ENCODE measurements around the gene TAX1BP1.

TAX1BP1 gene

DNA sequence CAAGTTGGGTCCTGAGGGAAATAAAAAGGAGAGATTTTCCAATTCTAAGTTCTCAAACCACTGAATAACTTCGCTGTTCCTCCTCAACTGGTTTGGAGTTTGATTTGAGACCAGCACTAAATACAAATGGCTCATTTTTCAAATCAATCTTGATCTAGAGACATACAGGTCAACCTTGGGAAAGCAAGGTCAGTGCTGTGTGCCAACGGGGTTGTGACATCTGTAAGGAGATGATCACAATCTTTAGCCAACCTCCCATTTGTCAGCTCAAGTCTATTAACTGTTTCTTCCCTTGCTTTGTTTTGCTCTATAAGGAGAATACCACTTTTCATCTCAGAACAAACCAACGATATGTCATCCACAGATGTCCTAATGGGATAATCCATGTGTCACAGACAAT is 131.1 kb downstream of the TAX1BP1 start:
- H3K4me3 ChIP-seq (replicated peaks in 1 of 2; ENCODE audit: low read depth in 2 of 2, low read length in 2 of 2), result no peak overlapping the region
- no peak for DNase-seq (ENCODE audit: low read depth in 2 of 2)
- TF ChIP-seq, protein P1, sequence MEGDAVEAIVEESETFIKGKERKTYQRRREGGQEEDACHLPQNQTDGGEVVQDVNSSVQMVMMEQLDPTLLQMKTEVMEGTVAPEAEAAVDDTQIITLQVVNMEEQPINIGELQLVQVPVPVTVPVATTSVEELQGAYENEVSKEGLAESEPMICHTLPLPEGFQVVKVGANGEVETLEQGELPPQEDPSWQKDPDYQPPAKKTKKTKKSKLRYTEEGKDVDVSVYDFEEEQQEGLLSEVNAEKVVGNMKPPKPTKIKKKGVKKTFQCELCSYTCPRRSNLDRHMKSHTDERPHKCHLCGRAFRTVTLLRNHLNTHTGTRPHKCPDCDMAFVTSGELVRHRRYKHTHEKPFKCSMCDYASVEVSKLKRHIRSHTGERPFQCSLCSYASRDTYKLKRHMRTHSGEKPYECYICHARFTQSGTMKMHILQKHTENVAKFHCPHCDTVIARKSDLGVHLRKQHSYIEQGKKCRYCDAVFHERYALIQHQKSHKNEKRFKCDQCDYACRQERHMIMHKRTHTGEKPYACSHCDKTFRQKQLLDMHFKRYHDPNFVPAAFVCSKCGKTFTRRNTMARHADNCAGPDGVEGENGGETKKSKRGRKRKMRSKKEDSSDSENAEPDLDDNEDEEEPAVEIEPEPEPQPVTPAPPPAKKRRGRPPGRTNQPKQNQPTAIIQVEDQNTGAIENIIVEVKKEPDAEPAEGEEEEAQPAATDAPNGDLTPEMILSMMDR (IDR thresholded peaks at IDR 0.05; ENCODE audit: low read depth, low read length), result no peak

DNA sequence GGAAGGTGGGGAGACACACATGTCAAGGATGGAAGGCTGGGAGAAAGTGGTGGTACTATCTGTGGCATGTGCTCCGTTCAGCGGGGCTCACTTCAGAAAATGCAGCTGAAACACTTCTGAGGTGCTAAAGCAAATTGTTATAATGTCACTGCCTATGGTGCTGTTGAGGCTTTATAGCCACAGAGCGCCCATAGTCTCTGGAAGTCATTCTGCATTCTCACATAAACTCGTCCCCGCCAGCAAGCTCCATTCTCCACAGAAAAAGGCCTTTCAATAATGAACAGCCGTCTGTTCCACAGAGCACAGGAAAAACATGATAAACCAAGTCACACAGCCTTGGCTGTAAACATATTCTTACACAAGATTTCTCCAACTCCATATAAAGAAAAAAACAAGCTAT is 131.9 kb downstream of the TAX1BP1 start:
- TF ChIP-seq, protein P1 (IDR thresholded peaks at IDR 0.05; ENCODE audit: low read depth, low read length), result no peak
- no peak overlapping the region for H3K4me3 ChIP-seq (replicated peaks in 1 of 2; ENCODE audit: low read depth in 2 of 2, low read length in 2 of 2)
- no peak for DNase-seq (ENCODE audit: low read depth in 2 of 2)

DNA sequence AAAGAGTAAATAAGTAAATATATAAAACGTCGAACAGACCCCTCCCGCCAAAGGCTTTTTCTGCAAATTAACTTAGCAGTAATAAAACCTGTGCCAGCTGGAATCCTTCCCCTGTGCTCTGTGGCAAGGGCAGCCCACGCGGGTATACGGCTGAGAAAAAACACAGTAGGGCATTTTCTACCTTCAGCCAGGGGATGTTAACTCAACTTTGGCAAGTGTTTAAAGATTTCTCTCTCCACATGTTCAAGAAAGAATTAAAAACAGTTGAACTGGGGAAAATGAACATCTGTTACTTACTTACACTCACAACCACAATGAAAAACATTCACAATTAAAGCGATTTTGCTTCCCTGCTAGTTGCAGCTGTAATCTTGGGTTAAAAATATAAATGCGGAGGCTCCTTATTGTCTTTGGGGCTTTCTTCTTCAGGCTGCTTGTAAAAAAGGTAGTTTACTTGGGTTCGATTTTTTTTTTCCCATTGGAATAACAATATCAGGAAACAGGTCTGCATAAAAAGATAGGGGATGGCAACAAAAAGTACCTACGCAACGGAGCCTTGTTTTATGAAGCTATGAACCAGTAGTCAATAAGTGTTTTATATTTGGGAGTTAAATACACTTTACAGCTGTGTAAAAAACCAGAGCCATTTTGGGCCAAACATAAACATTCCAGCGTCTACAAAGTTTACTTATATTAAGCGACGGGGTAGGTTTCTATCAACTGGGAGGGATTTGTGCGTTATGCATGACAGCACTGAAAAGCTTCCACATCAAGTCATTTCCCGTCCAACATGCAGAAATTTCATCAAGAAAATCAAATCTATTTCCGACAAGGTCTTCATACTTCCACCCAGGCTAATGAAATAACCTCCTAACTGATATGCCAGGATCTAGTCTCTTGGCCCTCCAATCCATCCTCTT is 132.7 kb downstream of the TAX1BP1 start:
- DNase-seq (ENCODE audit: low read depth in 2 of 2), result peak in 1 of 2 donors; percentile 8
- TF ChIP-seq, protein P1 (IDR thresholded peaks at IDR 0.05; ENCODE audit: low read depth, low read length), result no peak
- no peak overlapping the region for H3K4me3 ChIP-seq (replicated peaks in 1 of 2; ENCODE audit: low read depth in 2 of 2, low read length in 2 of 2)

DNA sequence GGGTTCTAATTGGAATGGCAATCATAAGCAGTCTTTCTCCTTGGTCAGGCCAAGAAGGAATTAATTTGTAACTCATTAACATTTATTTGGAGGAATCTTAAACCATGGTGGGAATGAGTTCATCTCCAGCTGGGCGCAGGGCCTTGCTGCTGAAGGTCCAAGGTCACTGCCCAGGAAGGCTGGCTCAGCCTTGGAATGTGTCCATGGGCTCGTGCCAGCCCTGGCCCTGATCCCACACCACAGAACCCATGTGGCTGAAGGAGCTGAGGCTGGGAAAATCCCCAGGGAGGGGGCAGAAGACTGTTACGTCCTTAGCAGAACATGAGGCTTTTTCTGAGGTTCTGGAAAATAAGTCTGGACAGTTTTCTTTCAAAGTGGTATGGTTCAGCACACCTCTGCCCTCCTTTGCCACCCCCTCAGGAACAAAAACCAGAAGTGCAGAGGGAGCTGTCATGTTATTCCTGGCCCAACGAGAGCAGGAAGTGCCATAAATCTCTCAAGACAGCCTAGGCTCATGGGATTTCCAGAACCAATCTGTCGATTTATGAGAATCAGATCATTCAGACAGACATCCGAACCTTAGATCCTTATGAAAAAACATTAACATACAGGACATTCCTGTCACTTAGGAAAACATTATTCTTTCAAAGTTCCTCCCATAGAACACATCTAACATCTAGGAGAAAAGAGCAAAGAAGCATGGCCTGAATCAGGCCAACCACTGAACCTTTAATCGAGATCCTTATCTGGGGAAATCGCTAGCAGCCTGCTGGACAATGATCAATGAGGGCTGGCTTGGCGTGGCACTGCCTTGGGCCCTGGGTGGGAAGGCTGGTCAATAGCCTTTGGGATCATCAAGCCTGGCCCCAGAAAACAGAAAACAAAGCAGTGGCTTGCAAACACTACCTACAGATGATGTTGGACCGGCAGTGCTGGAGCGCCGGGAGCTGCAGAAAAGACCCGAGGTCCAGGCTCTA is 134.3 kb downstream of the TAX1BP1 start:
- H3K4me3 ChIP-seq (replicated peaks in 1 of 2; ENCODE audit: low read depth in 2 of 2, low read length in 2 of 2), result no peak overlapping the region
- peak; percentile 69 to 83 for DNase-seq (ENCODE audit: low read depth in 2 of 2)

DNA sequence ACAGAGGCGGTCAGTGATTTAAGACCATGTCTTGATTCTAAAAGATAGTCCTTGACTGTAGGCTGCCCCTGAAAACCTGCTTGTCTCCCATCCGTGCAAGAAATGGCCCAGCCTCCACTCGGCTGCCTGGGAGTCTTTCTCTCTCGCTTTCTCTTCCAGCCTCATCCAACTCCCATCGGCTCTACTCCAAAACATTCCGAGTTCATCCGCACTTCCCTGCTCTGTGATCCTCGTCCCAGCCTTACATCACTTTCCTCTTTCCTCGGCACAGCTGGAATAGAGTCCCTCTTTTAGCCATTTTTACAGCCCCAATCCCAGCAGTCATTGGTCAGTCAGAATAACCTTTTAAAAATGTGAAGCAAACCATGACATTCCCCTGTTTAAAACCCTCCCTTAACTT is 135.1 kb downstream of the TAX1BP1 start:
- TF ChIP-seq, protein P1 (IDR thresholded peaks at IDR 0.05; ENCODE audit: low read depth, low read length), result no peak
- no peak overlapping the region for H3K4me3 ChIP-seq (replicated peaks in 1 of 2; ENCODE audit: low read depth in 2 of 2, low read length in 2 of 2)
- DNase-seq (ENCODE audit: low read depth in 2 of 2), result no peak

More for the DNA sequence above, 134.3 kb downstream of the TAX1BP1 start:
- TF ChIP-seq, protein P1 (IDR thresholded peaks at IDR 0.05; ENCODE audit: low read depth, low read length), result no peak

DNA sequence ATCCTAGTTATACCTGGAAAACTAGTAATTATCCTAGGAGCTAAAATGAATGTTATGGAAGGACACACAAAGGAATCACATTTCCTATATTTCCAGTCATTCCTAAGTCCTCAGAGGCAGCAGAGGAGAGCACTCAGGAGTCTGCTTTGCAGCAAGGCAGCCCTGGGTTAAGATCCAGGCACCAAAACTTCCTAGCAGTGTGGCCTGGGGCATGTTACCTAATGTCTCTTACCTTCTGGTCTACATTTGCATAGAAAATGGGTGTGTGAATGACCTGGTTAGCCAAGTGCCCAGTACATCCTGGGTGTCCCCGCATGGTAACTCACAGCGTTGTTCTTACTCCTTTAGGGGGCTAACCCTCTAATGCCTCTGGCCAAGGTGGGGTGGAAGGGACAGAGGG is 135.9 kb downstream of the TAX1BP1 start:
- H3K4me3 ChIP-seq (replicated peaks in 1 of 2; ENCODE audit: low read depth in 2 of 2, low read length in 2 of 2), result no peak overlapping the region
- TF ChIP-seq, protein P1 (IDR thresholded peaks at IDR 0.05; ENCODE audit: low read depth, low read length), result no peak

More for the DNA sequence above, 135.9 kb downstream of the TAX1BP1 start:
- no peak for DNase-seq (ENCODE audit: low read depth in 2 of 2)
